Endothelial cell of umbilical vein (primary cell): ENCODE data around the gene PRDX4.

Source experiments
- CTCF ChIP-seq, 2 donors: IDR thresholded peaks; 1 replicate in 1 of 2; 2 replicates in 1 of 2; pipeline ENCODE4 v1.5.1; 2011; ENCODE audit warnings: low read length in 2 of 2, mild to moderate bottlenecking in 2 of 2, moderate library complexity in 2 of 2, control low read depth in 1 of 2, inconsistent platforms in 1 of 2, low read depth in 1 of 2; ENCODE audit not compliant: insufficient read depth in 1 of 2; ENCODE audit errors: extremely low read depth in 1 of 2
- EZH2 ChIP-seq: IDR thresholded peaks from 2 replicates; pipeline ENCODE4 v1.6.1; 2012; ENCODE audit warnings: borderline replicate concordance, low read depth, mild to moderate bottlenecking, moderate library complexity, low read length, inconsistent platforms; ENCODE audit not compliant: severe bottlenecking
- GATA2 ChIP-seq: IDR thresholded peaks from 2 replicates; pipeline ENCODE4 v1.7.0; 2011; ENCODE audit warnings: low read depth, mild to moderate bottlenecking, moderate library complexity, mixed read lengths, low read length; ENCODE audit not compliant: insufficient read length, insufficient read depth
- JUN ChIP-seq: IDR thresholded peaks from 2 replicates; pipeline ENCODE4 v1.6.1; 2011; ENCODE audit warnings: borderline replicate concordance, low read depth; ENCODE audit not compliant: insufficient read length, insufficient read depth
- MYC ChIP-seq: IDR thresholded peaks from one replicate; pipeline ENCODE4 v1.6.1; 2011; ENCODE audit warnings: mild to moderate bottlenecking, low read depth, low read length
- POLR2A ChIP-seq: IDR thresholded peaks from 2 replicates; pipeline ENCODE4 v1.6.1; 2012; ENCODE audit warnings: low read depth, mild to moderate bottlenecking, control low read depth, low read length
- POLR2AphosphoS5 ChIP-seq: IDR thresholded peaks from 2 replicates; pipeline ENCODE4 v1.6.1; 2012; ENCODE audit warnings: low read depth, mild to moderate bottlenecking, control low read depth, low read length, moderate library complexity; ENCODE audit not compliant: insufficient read depth

DNA sequence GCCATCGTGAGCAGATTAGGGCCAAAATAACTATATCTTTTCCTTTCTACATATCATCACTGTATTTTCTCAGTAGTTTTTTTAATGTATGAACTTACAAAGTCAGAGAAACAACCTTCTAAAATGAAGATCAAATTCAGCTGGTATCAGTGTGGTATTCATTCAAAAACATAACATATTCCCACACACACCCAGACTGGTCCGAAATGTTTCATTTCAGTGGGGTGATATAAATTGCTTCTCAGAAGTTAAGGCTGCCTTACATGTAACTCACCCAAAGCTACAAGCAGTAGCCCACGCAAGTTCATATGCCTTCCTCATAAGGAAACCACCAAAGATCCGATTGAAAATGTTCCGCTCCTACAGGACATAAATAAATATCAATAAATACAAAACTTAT, 37.9 kb downstream of the PRDX4 start:
- TF ChIP-seq MYC (no peak), CTCF (IDR thresholded peaks at IDR 0.05; ENCODE audit: extremely low read depth in 1 of 2, insufficient read depth in 1 of 2, low read depth in 1 of 2, low read length in 2 of 2) (no peak), POLR2A (no peak), POLR2AphosphoS5 (no peak), GATA2 (no peak), EZH2 (no peak), JUN (no peak)
